CD4-positive, alpha-beta memory T cell (primary cell): ENCODE measurements around the gene LRRN3. TPM values are rescaled to one million over a fixed set of nuclear protein-coding genes. Genes with fewer than 3 reads are reported as not detected.

Experiments used
- CTCF ChIA-PET: fragments of 350-600 bp; sonication (Branson Sonifier 250); formaldehyde crosslinking; loops from one replicate; lab custom pipeline; 2021; ENCODE audit warnings: inconsistent platforms; ENCODE audit not compliant: partially characterized antibody; lab: Charles Lee
- POLR2A ChIA-PET: fragments of 350-600 bp; sonication (Branson Sonifier 250); formaldehyde crosslinking; loops from one replicate; lab custom pipeline; 2021; ENCODE audit not compliant: partially characterized antibody; lab: Charles Lee
- DNase-seq, 5 donors: peaks; one replicate each; pipeline versions ENCODE4 v3.0.0 to v3.0.0-alpha.2; 2020 to 2022; ENCODE audit warnings: mixed read lengths in 1 of 5
- H3K27ac ChIP-seq: one replicate; pipeline ENCODE4 v1.7.0; 2013; ENCODE audit warnings: low read depth, low read length
- H3K27me3 ChIP-seq: 2 replicates; pipeline ENCODE4 v1.7.0; 2013; ENCODE audit warnings: mild to moderate bottlenecking, low read length, moderate library complexity; ENCODE audit not compliant: insufficient read depth
- H3K36me3 ChIP-seq: 2 replicates; pipeline ENCODE4 v1.7.0; 2013; ENCODE audit warnings: mild to moderate bottlenecking, low read length, moderate library complexity; ENCODE audit not compliant: insufficient read depth
- H3K4me1 ChIP-seq: 2 replicates; pipeline ENCODE4 v1.7.0; 2013; ENCODE audit warnings: mild to moderate bottlenecking, low read length, moderate library complexity; ENCODE audit not compliant: insufficient read depth
- H3K4me3 ChIP-seq, 2 donors: one replicate each; pipeline ENCODE4 v1.7.0; 2013; ENCODE audit warnings: low read length in 2 of 2, mild to moderate bottlenecking in 1 of 2
- H3K9me3 ChIP-seq, 2 donors: one replicate each; pipeline ENCODE4 v1.7.0; 2013; ENCODE audit warnings: low read length in 2 of 2, control low read depth in 1 of 2; ENCODE audit not compliant: control insufficient read depth in 1 of 2
- H3K27ac Mint-ChIP-seq, 7 donors: one replicate each; pipeline ENCODE4 v1.8.0; 2020 to 2021; ENCODE audit warnings: mixed read lengths in 7 of 7, mild to moderate bottlenecking in 6 of 7, inconsistent platforms in 3 of 7, moderate library complexity in 3 of 7
- H3K27me3 Mint-ChIP-seq, 2 donors: one replicate each; pipeline ENCODE4 v1.8.0; 2020 to 2021; ENCODE audit warnings: mixed read lengths in 2 of 2
- H3K36me3 Mint-ChIP-seq, 2 donors: one replicate each; pipeline ENCODE4 v1.8.0; 2020 to 2021; ENCODE audit warnings: mixed read lengths in 2 of 2, inconsistent platforms in 1 of 2, mild to moderate bottlenecking in 1 of 2
- H3K4me1 Mint-ChIP-seq, 4 donors: one replicate each; pipeline ENCODE4 v1.8.0; 2020 to 2021; ENCODE audit warnings: mixed read lengths in 4 of 4, mild to moderate bottlenecking in 1 of 4
- H3K4me3 Mint-ChIP-seq, 8 donors: one replicate each; pipeline ENCODE4 v1.8.0; 2020 to 2021; ENCODE audit warnings: mixed read lengths in 8 of 8, mild to moderate bottlenecking in 7 of 8, moderate library complexity in 6 of 8, inconsistent platforms in 3 of 8
- H3K9me3 Mint-ChIP-seq, 8 donors: one replicate each; pipeline ENCODE4 v1.8.0; 2020 to 2021; ENCODE audit warnings: mixed read lengths in 8 of 8, mild to moderate bottlenecking in 5 of 8, inconsistent platforms in 3 of 8, moderate library complexity in 1 of 8
- intact Hi-C: fragments of 100-400 bp; cut with micrococcal nuclease; formaldehyde crosslinking; loops from one replicate; pipeline ENCODE4 v1.15.1; 2023
- polyA plus RNA-seq, 2 donors: library from polyadenylated mRNA; unstranded; fragments of 300-500 nt; fragmentation: Illumina TruSeq; gene quantifications; one replicate each; pipeline ENCODE4 v1.2.3, GENCODE V29; 2021
- total RNA-seq, 2 experiments: library from RNA; stranded (reverse); gene quantifications; one replicate each; pipeline ENCODE4 v1.2.3, GENCODE V29; 2021

LRRN3 gene
- total and polyA plus RNA-seq, 4 experiments from 2014 or later = 10.8 to 42.7 (median 27.2) TPM

DNA sequence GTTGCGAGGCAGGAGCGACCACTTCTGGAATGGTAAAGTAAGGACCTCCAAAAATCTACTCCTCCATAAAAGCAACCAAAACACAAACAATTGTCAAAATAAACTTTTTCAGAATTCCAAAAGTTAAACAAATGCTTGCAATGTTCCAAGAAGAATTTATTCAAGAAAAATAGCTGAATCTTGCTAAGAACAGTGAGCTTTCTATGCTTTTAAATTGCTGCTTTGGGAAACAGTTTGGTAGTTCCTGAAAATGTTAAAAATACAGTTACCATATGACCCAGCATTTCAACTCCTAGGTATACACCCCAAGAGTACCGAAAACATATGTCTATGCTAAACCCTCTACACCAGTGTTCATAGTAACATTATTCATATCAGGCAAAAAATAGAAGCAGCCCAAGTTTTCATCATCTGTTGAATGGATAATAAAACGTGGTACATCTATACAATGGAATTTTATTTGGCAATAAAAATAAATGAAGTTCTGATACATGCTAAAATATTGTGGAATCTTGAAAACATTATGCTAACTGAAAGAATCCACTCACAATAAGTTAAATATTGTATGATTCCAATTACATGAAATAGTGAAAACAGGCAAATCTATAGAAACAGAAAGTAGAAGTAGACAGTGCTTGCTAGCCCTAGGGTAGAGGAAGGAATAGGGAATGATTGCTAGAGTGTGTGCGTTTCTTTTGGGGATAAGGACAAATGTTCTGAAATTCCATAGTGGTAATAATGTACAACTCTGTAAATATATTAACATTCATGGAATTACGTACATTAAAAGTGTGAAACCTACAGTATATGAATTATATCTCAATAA, 57.0 kb downstream of the LRRN3 start:
- Histone ChIP-seq H3K4me3 (no peak overlapping the region), H3K9me3 (no peaks in the 10 kb centered on the region), H3K36me3 (no peaks in the 10 kb centered on the region), H3K27me3 (no peaks in the 10 kb centered on the region), H3K27ac (no peak overlapping the region), H3K4me1 (no peaks in the 10 kb centered on the region)
- no peak overlapping the region for H3K27ac Mint-ChIP-seq
- H3K4me3 Mint-ChIP-seq = no peak overlapping the region
- intact Hi-C loops = no loop called here
- CTCF ChIA-PET = no interaction called here
- no peaks in the 10 kb centered on the region for H3K4me1 Mint-ChIP-seq
- no peak for DNase-seq
- H3K36me3 Mint-ChIP-seq = no peaks in the 10 kb centered on the region
- H3K9me3 Mint-ChIP-seq = no peaks in the 10 kb centered on the region
- no peaks in the 10 kb centered on the region for H3K27me3 Mint-ChIP-seq
- POLR2A ChIA-PET = no interaction called here

DNA sequence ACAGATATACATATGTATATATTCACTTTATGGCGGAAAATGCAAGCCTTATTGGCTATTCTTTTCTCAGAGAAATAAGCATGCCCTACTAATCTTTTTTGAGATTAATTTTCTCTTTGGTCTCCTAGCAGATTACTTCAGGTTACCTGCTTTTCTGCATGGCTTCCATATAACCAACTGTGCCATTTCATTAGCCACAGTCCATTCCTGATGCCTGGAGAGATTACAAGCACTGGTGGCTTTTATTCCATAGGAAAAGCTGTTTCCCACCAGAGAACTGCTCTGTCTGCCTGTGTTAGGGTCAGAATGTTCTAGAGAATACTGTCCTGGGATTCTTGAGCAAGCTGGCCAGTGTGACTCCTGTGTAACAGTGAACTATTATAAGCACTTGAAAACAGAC, 59.8 kb downstream of the LRRN3 start:
- no peak for DNase-seq
- Mint-ChIP-seq H3K36me3 (no peaks in the 10 kb centered on the region), H3K9me3 (no peaks in the 10 kb centered on the region), H3K4me3 (no peak overlapping the region), H3K4me1 (no peaks in the 10 kb centered on the region), H3K27ac (no peak overlapping the region), H3K27me3 (no peaks in the 10 kb centered on the region)
- intact Hi-C loops = no loop called here
- CTCF ChIA-PET = no interaction called here
- H3K4me3 ChIP-seq = no peak overlapping the region
- no peak overlapping the region for H3K27ac ChIP-seq
- no peaks in the 10 kb centered on the region for H3K9me3 ChIP-seq
- H3K27me3 ChIP-seq = no peaks in the 10 kb centered on the region
- no peaks in the 10 kb centered on the region for H3K36me3 ChIP-seq
- POLR2A ChIA-PET = no interaction called here
- H3K4me1 ChIP-seq = no peaks in the 10 kb centered on the region

DNA sequence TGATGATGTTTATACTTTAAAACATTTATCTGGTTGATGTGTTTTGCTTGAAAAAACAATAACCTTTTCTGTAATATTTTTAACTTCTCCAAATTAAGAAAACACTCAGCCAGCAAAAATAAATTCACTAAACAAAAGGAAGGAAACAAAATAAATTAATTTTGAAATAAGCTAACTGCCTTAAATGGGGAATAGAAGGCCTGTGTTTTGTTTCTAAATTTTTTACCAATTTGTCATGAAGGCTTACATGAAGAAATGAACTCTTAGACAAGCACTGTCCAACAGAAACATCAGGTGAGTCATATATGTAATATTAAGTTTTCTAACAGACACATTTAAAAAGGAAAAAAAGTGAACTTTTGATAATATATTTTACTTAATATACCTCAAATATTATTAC, 68.5 kb downstream of the LRRN3 start:
- H3K27ac Mint-ChIP-seq = no peak overlapping the region
- Histone ChIP-seq H3K4me3 (no peak overlapping the region), H3K9me3 (no peaks in the 10 kb centered on the region), H3K4me1 (no peaks in the 10 kb centered on the region), H3K27ac (no peak overlapping the region), H3K27me3 (no peaks in the 10 kb centered on the region), H3K36me3 (no peaks in the 10 kb centered on the region)
- intact Hi-C loops = no loop called here
- H3K36me3 Mint-ChIP-seq = no peaks in the 10 kb centered on the region
- peaks cover 1 to 8% (median 7%) of the 10 kb centered on the region in 4 donors for H3K4me1 Mint-ChIP-seq
- ChIA-PET CTCF (no interaction called here), POLR2A (no interaction called here)
- no peak overlapping the region for H3K4me3 Mint-ChIP-seq
- H3K9me3 Mint-ChIP-seq = no peaks in the 10 kb centered on the region
- no peak for DNase-seq
- no peaks in the 10 kb centered on the region for H3K27me3 Mint-ChIP-seq

DNA sequence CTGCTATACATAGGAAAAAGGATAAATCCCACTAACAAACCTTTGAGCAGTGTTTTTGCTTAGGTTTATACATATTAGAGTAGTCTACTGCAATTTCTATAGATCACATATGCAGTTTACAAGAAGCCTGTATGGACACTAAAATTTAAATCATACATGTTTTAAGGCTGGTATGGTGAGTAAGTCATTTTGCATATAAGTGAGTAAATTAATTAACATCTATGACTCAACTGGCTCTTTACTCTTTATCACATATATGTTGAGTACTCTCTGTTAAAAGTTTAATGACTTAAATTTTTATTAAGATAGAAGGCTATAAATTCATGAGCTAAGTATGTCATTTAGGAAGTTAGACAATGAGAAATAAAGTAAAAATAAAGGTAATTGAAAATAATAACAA, 69.4 kb downstream of the LRRN3 start:
- no peaks in the 10 kb centered on the region for H3K27me3 ChIP-seq
- H3K4me3 Mint-ChIP-seq = no peak overlapping the region
- DNase-seq = no peak
- H3K27me3 Mint-ChIP-seq = no peaks in the 10 kb centered on the region
- H3K9me3 ChIP-seq = no peaks in the 10 kb centered on the region
- intact Hi-C loops = no loop called here
- H3K4me1 Mint-ChIP-seq = peaks cover 1 to 8% (median 7%) of the 10 kb centered on the region in 4 donors
- H3K4me3 ChIP-seq = no peak overlapping the region
- ChIA-PET POLR2A (no interaction called here), CTCF (no interaction called here)
- no peaks in the 10 kb centered on the region for H3K9me3 Mint-ChIP-seq
- H3K4me1 ChIP-seq = no peaks in the 10 kb centered on the region
- no peaks in the 10 kb centered on the region for H3K36me3 ChIP-seq
- H3K27ac Mint-ChIP-seq = no peak overlapping the region
- no peak overlapping the region for H3K27ac ChIP-seq
- H3K36me3 Mint-ChIP-seq = no peaks in the 10 kb centered on the region

DNA sequence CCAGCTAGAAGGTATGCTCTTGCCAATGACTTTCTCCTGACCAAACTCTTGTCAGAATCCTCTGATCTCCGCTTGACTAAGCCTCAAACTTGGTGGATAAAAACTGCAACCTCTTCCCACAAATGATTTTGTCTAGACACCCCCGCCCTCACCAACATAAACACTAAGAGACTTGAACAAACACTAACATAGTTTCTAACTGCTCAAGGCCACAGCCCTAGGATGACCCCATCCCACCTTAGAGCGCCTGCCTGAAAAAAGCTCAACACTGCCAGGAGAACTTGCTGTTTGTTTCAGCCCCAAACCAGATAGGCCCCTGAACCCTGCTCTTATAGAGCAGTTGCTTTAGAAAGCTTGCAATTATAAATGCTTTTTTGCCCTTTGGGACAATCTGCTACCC, 71.8 kb downstream of the LRRN3 start:
- Histone ChIP-seq H3K4me1 (no peaks in the 10 kb centered on the region), H3K27ac (no peak overlapping the region), H3K4me3 (no peak overlapping the region), H3K9me3 (no peaks in the 10 kb centered on the region), H3K27me3 (no peaks in the 10 kb centered on the region), H3K36me3 (no peaks in the 10 kb centered on the region)
- Mint-ChIP-seq H3K27me3 (no peaks in the 10 kb centered on the region), H3K36me3 (peaks cover 0 to 6% of the 10 kb centered on the region in 2 donors), H3K4me1 (no peaks in the 10 kb centered on the region), H3K27ac (no peak overlapping the region), H3K9me3 (no peaks in the 10 kb centered on the region), H3K4me3 (no peak overlapping the region)
- CTCF ChIA-PET = no interaction called here
- intact Hi-C loops = no loop called here
- POLR2A ChIA-PET = interaction anchor here (0.9 kb wide), 1 partner anchor 23 kb away, joined by 3 read pairs; no protein-coding TSS in a partner anchor
- no peak for DNase-seq

DNA sequence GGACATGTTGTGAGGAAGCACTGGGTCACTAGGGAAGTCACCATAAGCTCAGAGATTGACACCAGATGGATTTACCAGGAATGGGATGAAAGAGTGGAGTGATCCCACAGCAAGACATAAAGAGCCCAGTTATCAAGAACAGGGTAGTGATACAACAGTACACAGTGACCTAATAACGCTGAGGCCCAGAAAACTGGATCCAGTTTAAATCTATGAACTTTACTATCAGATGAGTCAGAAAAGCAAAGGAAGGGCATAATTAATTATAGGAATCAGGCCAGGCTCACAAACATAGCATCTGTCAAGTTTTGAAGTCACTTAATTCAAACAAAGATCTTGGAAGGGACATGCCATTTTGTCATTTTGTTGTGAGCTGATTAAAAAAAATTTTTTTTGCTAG, 73.5 kb downstream of the LRRN3 start:
- no peak overlapping the region for H3K4me3 ChIP-seq
- H3K27me3 ChIP-seq = no peaks in the 10 kb centered on the region
- no peak for DNase-seq
- Mint-ChIP-seq H3K9me3 (no peaks in the 10 kb centered on the region), H3K36me3 (peaks cover 0 to 14% of the 10 kb centered on the region in 2 donors), H3K27ac (no peak overlapping the region), H3K4me3 (no peak overlapping the region), H3K4me1 (no peaks in the 10 kb centered on the region), H3K27me3 (no peaks in the 10 kb centered on the region)
- no peaks in the 10 kb centered on the region for H3K4me1 ChIP-seq
- intact Hi-C loops = no loop called here
- H3K36me3 ChIP-seq = no peaks in the 10 kb centered on the region
- ChIA-PET CTCF (no interaction called here), POLR2A (no interaction called here)
- H3K27ac ChIP-seq = no peak overlapping the region
- H3K9me3 ChIP-seq = no peaks in the 10 kb centered on the region

DNA sequence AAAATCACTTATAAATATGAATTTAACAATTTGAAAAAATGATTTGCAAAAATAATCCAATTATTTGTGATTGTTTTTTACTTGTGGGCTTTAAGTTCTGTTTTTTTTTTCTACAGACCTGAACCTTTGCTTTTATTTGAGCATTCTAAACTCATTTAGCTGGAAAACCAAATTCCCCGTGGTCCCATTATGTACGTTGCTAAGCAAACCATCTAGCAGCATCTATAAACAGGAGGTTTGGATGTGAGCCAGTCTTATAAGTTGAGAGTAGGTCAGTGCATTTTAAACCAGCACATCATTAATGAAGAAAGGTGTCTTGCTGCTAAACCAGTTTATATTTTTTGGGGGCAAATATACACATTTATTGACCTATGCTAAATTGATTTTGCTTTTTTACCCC, 77.3 kb downstream of the LRRN3 start:
- Histone ChIP-seq H3K27ac (no peak overlapping the region), H3K27me3 (no peaks in the 10 kb centered on the region), H3K36me3 (no peaks in the 10 kb centered on the region), H3K4me3 (no peak overlapping the region), H3K9me3 (no peaks in the 10 kb centered on the region), H3K4me1 (no peaks in the 10 kb centered on the region)
- DNase-seq = no peak
- H3K27me3 Mint-ChIP-seq = no peaks in the 10 kb centered on the region
- no peak overlapping the region for H3K27ac Mint-ChIP-seq
- intact Hi-C loops = no loop called here
- no peak overlapping the region for H3K4me3 Mint-ChIP-seq
- ChIA-PET POLR2A (no interaction called here), CTCF (no interaction called here)
- H3K36me3 Mint-ChIP-seq = peaks cover 0 to 19% of the 10 kb centered on the region in 2 donors
- no peaks in the 10 kb centered on the region for H3K4me1 Mint-ChIP-seq
- H3K9me3 Mint-ChIP-seq = no peaks in the 10 kb centered on the region
